ENCODE measurements around the gene B4GALT4.

GRCh38 chr3:119221779-119222320, 18.8 kb downstream of the B4GALT4 start:
- TF ChIP-seq, protein P1, sequence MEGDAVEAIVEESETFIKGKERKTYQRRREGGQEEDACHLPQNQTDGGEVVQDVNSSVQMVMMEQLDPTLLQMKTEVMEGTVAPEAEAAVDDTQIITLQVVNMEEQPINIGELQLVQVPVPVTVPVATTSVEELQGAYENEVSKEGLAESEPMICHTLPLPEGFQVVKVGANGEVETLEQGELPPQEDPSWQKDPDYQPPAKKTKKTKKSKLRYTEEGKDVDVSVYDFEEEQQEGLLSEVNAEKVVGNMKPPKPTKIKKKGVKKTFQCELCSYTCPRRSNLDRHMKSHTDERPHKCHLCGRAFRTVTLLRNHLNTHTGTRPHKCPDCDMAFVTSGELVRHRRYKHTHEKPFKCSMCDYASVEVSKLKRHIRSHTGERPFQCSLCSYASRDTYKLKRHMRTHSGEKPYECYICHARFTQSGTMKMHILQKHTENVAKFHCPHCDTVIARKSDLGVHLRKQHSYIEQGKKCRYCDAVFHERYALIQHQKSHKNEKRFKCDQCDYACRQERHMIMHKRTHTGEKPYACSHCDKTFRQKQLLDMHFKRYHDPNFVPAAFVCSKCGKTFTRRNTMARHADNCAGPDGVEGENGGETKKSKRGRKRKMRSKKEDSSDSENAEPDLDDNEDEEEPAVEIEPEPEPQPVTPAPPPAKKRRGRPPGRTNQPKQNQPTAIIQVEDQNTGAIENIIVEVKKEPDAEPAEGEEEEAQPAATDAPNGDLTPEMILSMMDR (IDR thresholded peaks at IDR 0.05; ENCODE audit: extremely low read depth in 1 of 2, insufficient read depth in 1 of 2, low read depth in 1 of 2, low read length in 2 of 2) = no peak
- TF ChIP-seq EZH2 (IDR thresholded peaks at IDR 0.05; ENCODE audit: borderline replicate concordance, low read depth, low read length, severe bottlenecking) (no peak), POLR2AphosphoS5 (IDR thresholded peaks at IDR 0.05; ENCODE audit: insufficient read depth, low read depth, low read length) (no peak), POLR2A (IDR thresholded peaks at IDR 0.05; ENCODE audit: low read depth, low read length) (no peak), FOS (IDR thresholded peaks at IDR 0.05; ENCODE audit: borderline replicate concordance, insufficient read depth, low read length) (no peak), MYC (IDR thresholded peaks at IDR 0.05; ENCODE audit: low read depth, low read length) (no peak)
